ENCODE data around the gene FAM241A.

- TF ChIP-seq, protein P1, sequence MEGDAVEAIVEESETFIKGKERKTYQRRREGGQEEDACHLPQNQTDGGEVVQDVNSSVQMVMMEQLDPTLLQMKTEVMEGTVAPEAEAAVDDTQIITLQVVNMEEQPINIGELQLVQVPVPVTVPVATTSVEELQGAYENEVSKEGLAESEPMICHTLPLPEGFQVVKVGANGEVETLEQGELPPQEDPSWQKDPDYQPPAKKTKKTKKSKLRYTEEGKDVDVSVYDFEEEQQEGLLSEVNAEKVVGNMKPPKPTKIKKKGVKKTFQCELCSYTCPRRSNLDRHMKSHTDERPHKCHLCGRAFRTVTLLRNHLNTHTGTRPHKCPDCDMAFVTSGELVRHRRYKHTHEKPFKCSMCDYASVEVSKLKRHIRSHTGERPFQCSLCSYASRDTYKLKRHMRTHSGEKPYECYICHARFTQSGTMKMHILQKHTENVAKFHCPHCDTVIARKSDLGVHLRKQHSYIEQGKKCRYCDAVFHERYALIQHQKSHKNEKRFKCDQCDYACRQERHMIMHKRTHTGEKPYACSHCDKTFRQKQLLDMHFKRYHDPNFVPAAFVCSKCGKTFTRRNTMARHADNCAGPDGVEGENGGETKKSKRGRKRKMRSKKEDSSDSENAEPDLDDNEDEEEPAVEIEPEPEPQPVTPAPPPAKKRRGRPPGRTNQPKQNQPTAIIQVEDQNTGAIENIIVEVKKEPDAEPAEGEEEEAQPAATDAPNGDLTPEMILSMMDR (IDR thresholded peaks at IDR 0.05): no peak
- TF ChIP-seq POLR2A (IDR thresholded peaks at IDR 0.05): no peak
These were observed 46.3 kb upstream of the FAM241A start for GRCh38 chr4:112098841-112099530.

Data from lower leg skin (tissue), 3 donors.